ENCODE measurements around the gene GRK1. TPM values are rescaled to one million over a fixed set of nuclear protein-coding genes. Genes with fewer than 3 reads are reported as not detected.

Gene GRK1
- total and polyA plus RNA-seq, 2 of the 4 experiments (the other 2 are of a cell fraction) = not detected

DNA sequence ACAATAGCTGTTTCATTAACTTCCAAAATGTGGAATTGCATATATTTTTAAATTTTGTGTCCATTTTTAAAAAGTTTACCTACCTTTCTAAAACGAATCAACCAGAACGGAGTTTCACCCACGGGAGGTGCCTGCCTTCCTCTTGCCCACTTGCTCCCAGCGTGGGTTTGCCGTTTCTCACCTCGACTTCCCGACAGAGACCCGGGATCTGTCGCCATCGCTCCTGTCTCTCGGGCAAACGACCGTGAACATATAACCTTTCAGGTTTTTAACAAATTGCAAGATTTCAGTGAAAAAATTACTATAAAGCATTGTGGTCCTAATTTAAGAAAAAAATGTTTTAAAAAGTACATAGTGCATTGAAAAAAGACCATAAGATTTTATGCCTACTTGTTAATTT, 96.2 kb downstream of the GRK1 start:
- no peak overlapping the region for H4K91ac ChIP-seq (ENCODE audit: insufficient read depth, low read depth, low read length)
- H3K27me3 ChIP-seq (ENCODE audit: control insufficient read depth, insufficient read depth, low read length) = peaks cover 37% of the 10 kb centered on the region
- H3K18ac ChIP-seq (ENCODE audit: low read depth, low read length) = no peak overlapping the region
- ChIA-PET POLR2A (ENCODE audit: unreplicated experiment) (no interaction called here), CTCF (no interaction called here)
- TF ChIP-seq SMC3 (IDR thresholded peaks at IDR 0.05; ENCODE audit: low read depth, low read length) = no peak
- BruUV-seq (replicated peaks) = no TSS peak
- H2BK20ac ChIP-seq (ENCODE audit: low read depth, low read length) = no peak overlapping the region
- no peak overlapping the region for H4K8ac ChIP-seq (ENCODE audit: low read depth in 2 of 2, low read length in 2 of 2)
- H2BK120ac ChIP-seq (ENCODE audit: low read depth, low read length) = no peak overlapping the region
- whole genome bisulfite sequencing, 2 experiments (ENCODE audit: extremely low coverage in 2 of 2, insufficient read length in 1 of 2) = 67% methylated on average over 1 of the region's 13 CpGs; no CpG with 5 or more reads in 1 of the 2 experiments
- H2BK15ac ChIP-seq (ENCODE audit: low read depth, low read length) = no peak overlapping the region
- no peak for DNase-seq
- no peaks in the 10 kb centered on the region for H3K79me1 ChIP-seq (ENCODE audit: low read depth in 1 of 2, low read length in 2 of 2)
- no peak overlapping the region for H2AK9ac ChIP-seq (replicated peaks; ENCODE audit: low read depth, low read length, poor library complexity)
- no peaks in the 10 kb centered on the region for H3K36me3 ChIP-seq (ENCODE audit: control insufficient read depth, insufficient read depth, low read length)
- H3K4me1 ChIP-seq (ENCODE audit: control insufficient read depth, insufficient read depth, low read length) = peaks cover 3% of the 10 kb centered on the region; the same call in 1 of the 2 replicates
- H3K9me3 ChIP-seq (ENCODE audit: control insufficient read depth, insufficient read depth, low read length) = no peaks in the 10 kb centered on the region
- no peaks in the 10 kb centered on the region for H4K20me1 ChIP-seq (ENCODE audit: insufficient read depth, low read length)
- in situ Hi-C loops (cut with MboI; ENCODE audit: low sequenced_read_pairs) (no loop called here), dilution Hi-C loops (cut with HindIII; ENCODE audit: low sequenced_read_pairs, unreplicated experiment) (no loop called here), intact Hi-C loops (cut with micrococcal nuclease) (no loop called here)
- H3K4me3 ChIP-seq (ENCODE audit: insufficient read depth, low read depth, low read length) = no peak overlapping the region
- no peak overlapping the region for H2BK5ac ChIP-seq (ENCODE audit: low read depth, low read length, poor library complexity, severe bottlenecking)
- H4K5ac ChIP-seq (ENCODE audit: low read depth, low read length) = no peak overlapping the region
- H3K23ac ChIP-seq (ENCODE audit: low read depth, low read length) = no peak overlapping the region
- ATAC-seq (ENCODE audit: low read depth) = no peak
- H3K27ac ChIP-seq (ENCODE audit: insufficient read depth, low read length) = no peak overlapping the region
- no peak overlapping the region for H3K4ac ChIP-seq (ENCODE audit: low read depth, low read length)
- no peak overlapping the region for H2AK5ac ChIP-seq (ENCODE audit: low read depth, low read length)
- no peak overlapping the region for H3K4me2 ChIP-seq (ENCODE audit: low read depth, low read length)
- no peak overlapping the region for H3K56ac ChIP-seq (ENCODE audit: extremely low read depth, insufficient read depth, low read length)
- no peak overlapping the region for H2AFZ ChIP-seq (replicated peaks; ENCODE audit: low read length, poor library complexity)
- H3K9ac ChIP-seq (ENCODE audit: low read depth, low read length) = no peak overlapping the region
- no peak overlapping the region for H3K14ac ChIP-seq (replicated peaks; ENCODE audit: low read depth, low read length)
- H3K9me1 ChIP-seq (ENCODE audit: insufficient read depth, low read length) = no peaks in the 10 kb centered on the region

All from IMR-90 (cell line).